ENCODE measurements around the gene CATSPER4.

Gene CATSPER4

GRCh38 chr1:26190373-26190987 is at the start of gene CATSPER4:
Gene CATSPER4, plus strand, starts transcription at chr1:26190602. Its CDS starts 26 bp downstream, at chr1:26190628.
- ChIA-PET CTCF (interaction anchor here (0.5 to 4.1 kb wide), 26 partner anchors 10 to 1457 kb away, joined by 3 to 32 read pairs (median 4); partner anchors contain the start of genes CD52, CEP85, SH3BGRL3 and ZNF593), POLR2A (interaction anchor here (0.6 to 2.7 kb wide), 5 partner anchors 15 to 60 kb away, joined by 3 to 16 read pairs (median 4); partner anchors contain the start of gene CEP85)
- Histone ChIP-seq H3K27ac (ENCODE audit: extremely low read depth, low read depth, low read length) (no peak within 1 kb of the TSS), H3K4me3 (ENCODE audit: low read depth, low read length) (no peak within 1 kb of the TSS), H3K9me3 (ENCODE audit: control insufficient read depth, insufficient read depth, low read depth, low read length) (no peaks in the 10 kb centered on the region), H3K36me3 (ENCODE audit: control insufficient read depth in 2 of 2, insufficient read depth in 1 of 2, low read length in 2 of 2) (no peaks in the 10 kb centered on the region), H3K4me1 (ENCODE audit: control insufficient read depth, insufficient read depth, low read length) (no peaks in the 10 kb centered on the region)
- TF ChIP-seq EGR2 (tag by site-specific recombination; IDR thresholded peaks at IDR 0.05; ENCODE audit: low read depth) (peak; percentile 16; the same call in 1 of the 2 replicates), CTCF (tag by site-specific recombination; IDR thresholded peaks at IDR 0.05) (peak; percentile 46; the same call in 1 of the 2 replicates), ZIC2 (tag by site-specific recombination; IDR thresholded peaks at IDR 0.05) (peak; percentile 40), SALL2 (tag by site-specific recombination; IDR thresholded peaks at IDR 0.05; ENCODE audit: borderline replicate concordance) (no peak), ZBTB17 (tag by site-specific recombination; IDR thresholded peaks at IDR 0.05) (0 out of 2 replicates have a peak, but pooled peaks have one; percentile 22), GLIS2 (tag by site-specific recombination; IDR thresholded peaks at IDR 0.05) (peak; percentile 22; the same call in 1 of the 2 replicates), ZNF221 (tag by site-specific recombination; IDR thresholded peaks at IDR 0.05; ENCODE audit: borderline replicate concordance) (no peak)

- Histone ChIP-seq H3K4me3 (ENCODE audit: low read depth, low read length) (no peak overlapping the region), H3K4me1 (ENCODE audit: control insufficient read depth, insufficient read depth, low read length) (no peaks in the 10 kb centered on the region), H3K9me3 (ENCODE audit: control insufficient read depth, insufficient read depth, low read depth, low read length) (no peaks in the 10 kb centered on the region), H3K27ac (ENCODE audit: extremely low read depth, low read depth, low read length) (no peak overlapping the region), H3K36me3 (ENCODE audit: control insufficient read depth in 2 of 2, insufficient read depth in 1 of 2, low read length in 2 of 2) (no peaks in the 10 kb centered on the region)
- POLR2A ChIA-PET = no interaction called here
- no peak for TF ChIP-seq ZNF777 (tag by site-specific recombination; IDR thresholded peaks at IDR 0.05; ENCODE audit: borderline replicate concordance)
- no peak for TF ChIP-seq ZNF623 (tag by site-specific recombination; IDR thresholded peaks at IDR 0.05)
- TF ChIP-seq ZBTB8A (tag by site-specific recombination; IDR thresholded peaks at IDR 0.05) = 0 out of 2 replicates have a peak, but pooled peaks have one; percentile 15
- CTCF ChIA-PET = interaction anchor here (0.6 to 7.4 kb wide), 9 partner anchors 14 to 250 kb away, joined by 3 to 129 read pairs (median 5); partner anchors contain the start of genes PDIK1L and ZNF593
Measured at GRCh38 chr1:26142159-26142558, 48.2 kb upstream of the CATSPER4 start.

GRCh38 chr1:26145041-26145959 is 45.1 kb upstream of the CATSPER4 start:
- Histone ChIP-seq H3K36me3 (ENCODE audit: control insufficient read depth in 2 of 2, insufficient read depth in 1 of 2, low read length in 2 of 2) (no peaks in the 10 kb centered on the region), H3K4me1 (ENCODE audit: control insufficient read depth, insufficient read depth, low read length) (no peaks in the 10 kb centered on the region), H3K9me3 (ENCODE audit: control insufficient read depth, insufficient read depth, low read depth, low read length) (no peaks in the 10 kb centered on the region), H3K4me3 (ENCODE audit: low read depth, low read length) (no peak overlapping the region), H3K27ac (ENCODE audit: extremely low read depth, low read depth, low read length) (no peak overlapping the region)
- CTCF ChIA-PET = interaction anchor here (0.6 to 7.4 kb wide), 44 partner anchors 9 to 272 kb away, joined by 3 to 129 read pairs (median 5); partner anchors contain the start of genes CEP85, FAM110D and ZNF593
- POLR2A ChIA-PET = interaction anchor here (0.5 to 1.6 kb wide), 8 partner anchors 8 to 110 kb away, joined by 3 to 10 read pairs (median 4); partner anchors contain the start of genes CEP85, PDIK1L and ZNF593
- TF ChIP-seq PBX3 (CRISPR knock-in tag; IDR thresholded peaks at IDR 0.05) (no peak), ZNF561 (tag by site-specific recombination; IDR thresholded peaks at IDR 0.05; ENCODE audit: borderline replicate concordance) (peak; percentile 50; the same call in 1 of the 2 replicates), ZNF132 (tag by site-specific recombination; IDR thresholded peaks at IDR 0.05; ENCODE audit: borderline replicate concordance) (no peak), ZNF394 (tag by site-specific recombination; IDR thresholded peaks at IDR 0.05; ENCODE audit: borderline replicate concordance) (peak; percentile 42; the same call in 1 of the 2 replicates), CTCF (tag by site-specific recombination; IDR thresholded peaks at IDR 0.05) (peak; percentile 79), ZNF341 (tag by site-specific recombination; IDR thresholded peaks at IDR 0.05; ENCODE audit: low read depth) (0 out of 2 replicates have a peak, but pooled peaks have one; percentile 18), IKZF3 (tag by site-specific recombination; IDR thresholded peaks at IDR 0.05) (peak; percentile 82), ZNF654 (tag by site-specific recombination; IDR thresholded peaks at IDR 0.05; ENCODE audit: low read depth) (peak; percentile 87), ZSCAN30 (tag by site-specific recombination; IDR thresholded peaks at IDR 0.05) (0 out of 2 replicates have a peak, but pooled peaks have one; percentile 29), ZNF549 (tag by site-specific recombination; IDR thresholded peaks at IDR 0.05) (no peak), BCL11B (tag by site-specific recombination; IDR thresholded peaks at IDR 0.05; ENCODE audit: low read depth) (no peak), KLF10 (tag by site-specific recombination; IDR thresholded peaks at IDR 0.05) (0 out of 2 replicates have a peak, but pooled peaks have one; percentile 25), SP7 (tag by site-specific recombination; IDR thresholded peaks at IDR 0.05) (peak; percentile 19; the same call in 1 of the 2 replicates), YY2 (tag by site-specific recombination; IDR thresholded peaks at IDR 0.05) (no peak)

Measured in HEK293 (cell line).